Stimulated activated CD4-positive, alpha-beta T cell treated with anti-CD3 and anti-CD28 coated beads, TNF-alpha, amount 100 ng/mL, for 1 hour (primary cell): Measurements from ENCODE around the gene PRKAG1.
"Not testable (repeated sequence)": the region's sequence is repeated elsewhere in the genome, so short reads cannot be mapped to it uniquely, and the experiment has no call there.

Experiments
- DNase-seq, 3 donors: peaks; one replicate each; pipeline ENCODE4 v3.0.0-alpha.2; 2020; ENCODE audit warnings: low read depth in 3 of 3, low spot score in 1 of 3

Gene PRKAG1

GRCh38 chr12:49018261-49019119 lies at the start of gene PRKAG1:
PRKAG1 (minus strand) TSS chr12:49018776; CDS start chr12:49018740, 36 bp downstream.
- DNase-seq = peak; percentile 89 to 94 (median 90)

GRCh38 chr12:49066120-49066519 lies 47.5 kb upstream of the PRKAG1 start:
- no peak for DNase-seq

GRCh38 chr12:49064767-49065152 lies 46.2 kb upstream of the PRKAG1 start:
- DNase-seq = no peak

- not testable (repeated sequence) for DNase-seq
Measured at GRCh38 chr12:49061916-49062315, 43.3 kb upstream of the PRKAG1 start.

- no peak for DNase-seq
Measured at GRCh38 chr12:49061157-49061650, 42.6 kb upstream of the PRKAG1 start.

GRCh38 chr12:49060237-49061156 lies 41.9 kb upstream of the PRKAG1 start, which contains the start of gene KMT2D:
KMT2D (minus strand) TSS chr12:49060794; CDS start chr12:49055324, 5,470 bp downstream.
- DNase-seq = peak; percentile 74 to 76 (median 74)

GRCh38 chr12:49059299-49060171 lies 41.0 kb upstream of the PRKAG1 start:
- DNase-seq = no peak

GRCh38 chr12:49059045-49059298 lies 40.4 kb upstream of the PRKAG1 start:
- no peak for DNase-seq

GRCh38 chr12:49058366-49059044 lies 39.9 kb upstream of the PRKAG1 start:
- DNase-seq = no peak

GRCh38 chr12:49057888-49058287 lies 39.3 kb upstream of the PRKAG1 start:
- no peak for DNase-seq

- no peak for DNase-seq
Measured at GRCh38 chr12:49055978-49056754, 37.6 kb upstream of the PRKAG1 start.

- no peak for DNase-seq
Measured at GRCh38 chr12:49055092-49055491, 36.5 kb upstream of the PRKAG1 start.

GRCh38 chr12:49054524-49054923 lies 35.9 kb upstream of the PRKAG1 start:
- DNase-seq = no peak

- DNase-seq = no peak
Measured at GRCh38 chr12:49054096-49054495, 35.5 kb upstream of the PRKAG1 start.

- DNase-seq = no peak
Measured at GRCh38 chr12:49052451-49053208, 34.1 kb upstream of the PRKAG1 start.

- no peak for DNase-seq
Measured at GRCh38 chr12:49051777-49052438, 33.3 kb upstream of the PRKAG1 start.

GRCh38 chr12:49051373-49051764 lies 32.8 kb upstream of the PRKAG1 start:
- DNase-seq = no peak
